Lower leg skin (tissue), 3 donors: Measurements from ENCODE around the gene AGO4.
"Not testable (repeated sequence)": the region's sequence is repeated elsewhere in the genome, so short reads cannot be mapped to it uniquely, and the experiment has no call there.

Experiments
- POLR2A ChIP-seq, 2 donors: fragments of 450-650 bp; IDR thresholded peaks; one replicate each; pipeline ENCODE4 v1.6.1; 2016 to 2017; ENCODE audit warnings: antibody characterized with exemption in 2 of 2, mild to moderate bottlenecking in 1 of 2, moderate library complexity in 1 of 2
- TF ChIP-seq, protein P1 (sequence below), 3 donors: fragments of 450-650 bp; IDR thresholded peaks; one replicate each; pipeline ENCODE4 v1.5.1; 2016; ENCODE audit warnings: antibody characterized with exemption in 3 of 3, mild to moderate bottlenecking in 3 of 3, moderate library complexity in 2 of 3

DNA sequence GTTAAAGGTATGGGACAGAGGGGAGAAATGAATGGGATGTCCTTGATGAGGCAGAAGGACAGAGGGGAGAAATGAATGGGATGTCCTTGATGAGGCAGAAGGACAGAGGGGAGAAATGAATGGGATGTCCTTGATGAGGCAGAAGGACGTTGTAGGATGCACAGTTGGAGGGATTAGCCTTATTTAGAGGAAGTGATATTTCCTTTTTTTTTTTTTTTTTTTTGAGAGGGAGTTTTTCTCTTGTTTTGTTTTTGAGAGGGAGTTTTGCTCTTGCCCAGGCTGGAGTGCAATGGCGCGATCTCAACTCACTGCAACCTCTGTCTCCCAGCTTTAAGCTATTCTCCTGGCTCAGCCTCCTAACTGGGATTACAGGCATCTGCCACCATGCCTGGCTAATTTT lies 81.2 kb downstream of the AGO4 start:
- TF ChIP-seq, protein P1, sequence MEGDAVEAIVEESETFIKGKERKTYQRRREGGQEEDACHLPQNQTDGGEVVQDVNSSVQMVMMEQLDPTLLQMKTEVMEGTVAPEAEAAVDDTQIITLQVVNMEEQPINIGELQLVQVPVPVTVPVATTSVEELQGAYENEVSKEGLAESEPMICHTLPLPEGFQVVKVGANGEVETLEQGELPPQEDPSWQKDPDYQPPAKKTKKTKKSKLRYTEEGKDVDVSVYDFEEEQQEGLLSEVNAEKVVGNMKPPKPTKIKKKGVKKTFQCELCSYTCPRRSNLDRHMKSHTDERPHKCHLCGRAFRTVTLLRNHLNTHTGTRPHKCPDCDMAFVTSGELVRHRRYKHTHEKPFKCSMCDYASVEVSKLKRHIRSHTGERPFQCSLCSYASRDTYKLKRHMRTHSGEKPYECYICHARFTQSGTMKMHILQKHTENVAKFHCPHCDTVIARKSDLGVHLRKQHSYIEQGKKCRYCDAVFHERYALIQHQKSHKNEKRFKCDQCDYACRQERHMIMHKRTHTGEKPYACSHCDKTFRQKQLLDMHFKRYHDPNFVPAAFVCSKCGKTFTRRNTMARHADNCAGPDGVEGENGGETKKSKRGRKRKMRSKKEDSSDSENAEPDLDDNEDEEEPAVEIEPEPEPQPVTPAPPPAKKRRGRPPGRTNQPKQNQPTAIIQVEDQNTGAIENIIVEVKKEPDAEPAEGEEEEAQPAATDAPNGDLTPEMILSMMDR (IDR thresholded peaks at IDR 0.05) = not testable (repeated sequence)
- TF ChIP-seq POLR2A (IDR thresholded peaks at IDR 0.05) = not testable (repeated sequence)
